Hematopoietic multipotent progenitor cell treated with erythropoietin and hydrocortisone succinate and interleukin-3 and kit ligand, for 4 days (in vitro differentiated cells): ENCODE data around the gene KCNQ2.
A peak's percentile ranks its signal among the peaks of the same experiment; 100 is the strongest.

Source experiments
- DNase-seq: peaks from one replicate; pipeline ENCODE4 v3.0.0-alpha.2; 2015

The KCNQ2 gene

GRCh38 chr20:63501818-63502670 lies 29.6 kb upstream of the KCNQ2 start:
- DNase-seq: no peak

GRCh38 chr20:63500902-63501817 lies 28.7 kb upstream of the KCNQ2 start:
- no peak for DNase-seq

- no peak for DNase-seq
These were observed 27.9 kb upstream of the KCNQ2 start for GRCh38 chr20:63500151-63500901.

GRCh38 chr20:63499338-63499969 lies 27.0 kb upstream of the KCNQ2 start:
- DNase-seq: no peak

GRCh38 chr20:63498960-63499337 lies 26.5 kb upstream of the KCNQ2 start, which contains the start of gene EEF1A2:
Gene EEF1A2, minus strand, starts transcription at chr20:63499083. Its CDS starts 1,320 bp downstream, at chr20:63497763.
- peak; percentile 52 for DNase-seq

- no peak for DNase-seq
These were observed 25.8 kb upstream of the KCNQ2 start for GRCh38 chr20:63497946-63498935.

GRCh38 chr20:63497138-63497945 lies 24.9 kb upstream of the KCNQ2 start:
- no peak for DNase-seq

DNA sequence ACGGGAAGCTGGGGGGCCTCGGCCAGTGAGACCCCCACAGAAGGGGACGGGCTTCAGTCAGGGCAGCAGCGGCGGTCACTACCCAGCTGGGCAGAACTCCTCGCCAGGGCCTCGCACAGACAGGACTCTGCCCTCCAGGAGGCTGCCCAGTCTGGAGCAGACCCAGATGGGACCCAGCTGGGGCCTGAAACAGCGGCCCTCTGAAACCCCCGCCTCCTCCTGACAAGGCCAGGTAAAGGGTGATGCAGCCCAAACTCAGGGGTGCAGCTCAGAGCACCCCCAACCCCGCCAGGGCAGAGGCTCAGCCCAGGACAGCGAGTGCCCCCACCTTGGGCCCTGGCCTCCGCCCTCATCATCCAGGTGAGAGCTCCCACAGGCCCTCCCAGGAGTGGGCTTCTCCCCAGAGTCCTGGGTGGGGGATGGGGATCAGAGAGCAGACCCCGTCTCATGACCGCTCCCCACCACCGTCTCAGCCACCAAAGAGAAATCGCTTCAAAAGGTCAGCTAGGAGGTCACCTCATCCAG lies 24.2 kb upstream of the KCNQ2 start:
- no peak for DNase-seq

DNA sequence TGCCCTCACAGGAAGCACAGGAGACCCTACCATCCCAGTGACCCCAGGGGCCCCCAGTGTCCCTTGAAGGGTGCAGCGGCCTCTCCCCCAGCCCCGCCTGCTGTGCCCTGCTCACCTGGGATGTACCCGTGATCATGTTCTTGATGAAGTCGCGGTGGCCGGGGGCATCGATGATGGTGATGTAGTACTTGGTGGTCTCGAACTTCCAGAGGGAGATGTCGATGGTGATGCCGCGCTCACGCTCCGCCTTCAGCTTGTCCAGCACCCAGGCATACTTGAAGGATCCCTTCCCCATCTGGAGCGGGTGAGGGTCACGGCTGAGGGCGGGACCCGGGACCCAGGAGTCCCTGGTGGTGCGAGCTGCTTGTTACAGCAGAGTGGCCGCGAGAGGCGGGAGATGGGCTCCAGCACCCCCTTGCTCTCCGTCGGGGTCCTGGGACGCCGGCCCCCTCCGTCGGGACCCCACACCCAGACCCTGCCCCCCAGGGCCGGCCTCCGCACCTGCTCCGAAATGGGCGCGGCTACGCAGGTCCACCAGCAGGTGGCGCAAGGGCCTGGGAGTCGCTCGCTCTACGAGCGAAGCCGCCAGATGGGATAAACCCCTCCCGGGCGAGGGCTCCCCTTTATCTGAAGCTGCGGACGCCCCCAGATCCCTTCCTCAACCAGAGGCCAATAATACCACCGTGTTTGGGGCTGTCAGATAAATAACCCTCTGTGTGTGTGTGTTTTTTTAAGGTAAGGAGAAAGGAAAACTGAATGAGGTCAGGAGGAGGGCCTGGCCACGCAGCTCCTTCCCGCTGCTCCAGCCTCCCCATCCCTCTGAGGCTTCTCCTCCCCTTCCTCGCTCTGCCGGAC lies 23.5 kb upstream of the KCNQ2 start:
- DNase-seq: peak; percentile 79

- no peak for DNase-seq
These were observed 22.8 kb upstream of the KCNQ2 start for GRCh38 chr20:63495167-63495720.

GRCh38 chr20:63494420-63495166 lies 22.1 kb upstream of the KCNQ2 start:
- DNase-seq: no peak

DNA sequence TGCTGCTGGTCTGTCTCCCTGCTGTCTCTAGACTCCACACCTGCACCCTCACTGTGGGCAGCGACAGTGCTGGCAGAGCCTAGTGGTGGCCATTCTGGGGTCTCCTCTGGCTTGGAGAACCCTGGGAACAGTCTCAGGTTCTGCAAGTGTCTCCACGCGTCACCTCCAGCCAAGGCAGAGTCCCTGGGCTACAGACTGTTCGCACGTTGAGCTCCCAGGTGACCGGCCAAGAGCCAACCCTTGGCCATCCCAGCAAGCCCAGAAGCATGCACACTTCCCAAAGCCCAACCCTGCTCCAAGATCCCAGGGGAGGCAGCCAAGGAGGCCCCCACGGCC lies 21.6 kb upstream of the KCNQ2 start:
- DNase-seq: no peak

- DNase-seq: no peak
These were observed 21.1 kb upstream of the KCNQ2 start for GRCh38 chr20:63493563-63494020.

DNA sequence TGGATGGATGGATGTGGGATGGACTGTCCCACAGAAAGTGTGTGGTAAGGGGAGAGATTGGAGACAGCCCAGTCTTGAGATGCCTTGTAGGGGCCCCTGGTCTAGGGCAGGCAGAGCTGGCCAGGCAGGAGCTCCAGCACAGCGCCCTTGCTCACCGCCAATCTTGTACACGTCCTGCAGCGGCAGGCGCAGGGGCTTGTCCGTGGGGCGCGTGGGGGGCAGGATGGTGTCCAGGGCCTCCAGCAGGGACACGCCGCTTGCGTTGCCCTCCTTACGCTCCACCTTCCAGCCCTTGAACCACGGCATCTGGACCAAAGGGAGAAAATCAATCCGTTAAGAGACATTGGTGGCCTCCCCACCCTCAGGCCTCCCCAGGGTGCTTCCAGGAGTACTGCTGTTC lies 20.5 kb upstream of the KCNQ2 start:
- DNase-seq: no peak

DNA sequence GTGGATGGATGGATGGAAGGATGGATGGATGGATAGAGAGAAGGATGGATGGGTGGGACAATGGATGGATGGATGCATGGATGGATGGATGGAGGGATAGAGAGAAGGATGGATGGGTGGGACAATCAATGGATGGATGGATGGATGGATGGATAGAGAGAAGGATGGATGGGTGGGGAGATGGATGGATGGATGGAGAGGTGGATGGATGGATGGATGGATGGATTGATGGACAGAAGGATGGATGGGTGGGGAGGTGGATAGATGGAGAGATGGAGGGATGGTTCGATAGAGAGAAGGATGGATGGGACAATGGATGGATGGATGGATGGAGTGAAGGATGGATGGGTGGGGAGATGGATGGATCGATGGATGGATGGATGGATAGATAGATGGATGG lies 20.1 kb upstream of the KCNQ2 start:
- DNase-seq: no peak

GRCh38 chr20:63491635-63492230 lies 19.3 kb upstream of the KCNQ2 start:
- DNase-seq: no peak

GRCh38 chr20:63491078-63491477 lies 18.6 kb upstream of the KCNQ2 start:
- DNase-seq: no peak

DNA sequence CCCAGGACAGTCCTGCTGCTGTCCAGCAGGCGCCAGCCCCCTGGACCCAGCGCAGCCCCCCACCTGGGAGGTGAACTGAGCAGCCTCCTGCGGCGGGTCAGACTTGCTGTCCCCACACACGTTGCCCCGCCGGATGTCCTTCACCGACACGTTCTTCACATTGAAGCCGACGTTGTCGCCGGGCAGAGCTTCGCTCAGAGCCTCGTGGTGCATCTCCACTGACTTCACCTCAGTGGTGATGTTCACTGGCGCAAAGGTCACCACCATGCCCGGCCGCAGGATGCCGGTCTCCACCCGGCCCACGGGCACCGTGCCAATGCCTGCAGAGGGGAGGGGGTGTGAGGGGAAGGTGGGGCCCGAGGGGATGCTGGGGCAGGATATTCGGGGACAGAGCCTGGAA lies 18.0 kb upstream of the KCNQ2 start:
- DNase-seq: no peak
